ENCODE results near the gene VPS29.

The VPS29 gene

DNA sequence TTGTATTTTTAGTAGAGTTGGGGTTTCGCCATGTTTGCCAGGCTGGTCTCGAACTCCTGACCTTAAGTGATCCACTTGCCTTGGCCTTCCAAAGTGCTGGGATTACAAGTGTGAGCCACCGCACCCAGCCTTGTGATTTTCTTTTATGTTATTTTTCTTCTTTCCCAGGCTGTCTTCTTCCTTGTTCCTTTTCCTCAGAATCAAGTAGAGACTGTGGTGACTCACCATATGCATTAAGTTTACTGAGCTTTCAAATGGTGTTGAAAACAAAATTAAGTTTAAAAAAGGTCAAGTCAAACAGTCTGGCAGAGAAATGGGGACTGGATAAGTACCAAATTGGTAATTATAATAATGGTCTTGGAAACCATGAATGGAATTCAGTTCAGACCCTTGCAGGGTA lies 57.5 kb downstream of the VPS29 start:
- Histone ChIP-seq H3K4me3 (ENCODE audit: low read length in 2 of 2) (no peak overlapping the region), H3K27me3 (ENCODE audit: control insufficient read depth in 1 of 2, insufficient read depth in 2 of 2, low read length in 2 of 2) (no peaks in the 10 kb centered on the region), H3K9me3 (ENCODE audit: control insufficient read depth in 2 of 2, low read length in 2 of 2) (no peaks in the 10 kb centered on the region), H3K27ac (ENCODE audit: low read length) (no peak overlapping the region), H3K9ac (ENCODE audit: low read length in 2 of 2) (no peak overlapping the region), H3K4me1 (ENCODE audit: control insufficient read depth, insufficient read depth, low read length) (peaks cover 8% of the 10 kb centered on the region), H3K36me3 (ENCODE audit: control insufficient read depth in 2 of 2, insufficient read depth in 2 of 2, low read length in 2 of 2) (peaks cover 6 to 26% of the 10 kb centered on the region in 2 donors)

All from stomach smooth muscle (tissue), 2 donors.